Inflammatory macrophage treated with lipopolysaccharide for 4 hours (primary cell): ENCODE results near the gene DLX1.
A peak's percentile ranks its signal among the peaks of the same experiment; 100 is the strongest.
"Not testable (repeated sequence)": the region's sequence is repeated elsewhere in the genome, so short reads cannot be mapped to it uniquely, and the experiment has no call there.

ENCODE experiments used
- DNase-seq: peaks from one replicate; pipeline ENCODE4 v3.0.0-alpha.2; 2020

DLX1 gene

GRCh38 chr2:172100080-172100934, 15.0 kb downstream of the DLX1 start:
- no peak for DNase-seq

GRCh38 chr2:172100935-172101820, 15.9 kb downstream of the DLX1 start:
- no peak for DNase-seq

- no peak for DNase-seq
These were observed 16.6 kb downstream of the DLX1 start for GRCh38 chr2:172101821-172102390.

GRCh38 chr2:172102391-172103359, 17.4 kb downstream of the DLX1 start, which contains the start of gene DLX2:
TSS of gene DLX2 (minus strand) at chr2:172102900. CDS start at chr2:172102538, 362 bp downstream.
- DNase-seq: peak; percentile 79

GRCh38 chr2:172103471-172104272, 18.4 kb downstream of the DLX1 start:
- DNase-seq: peak; percentile 84

- no peak for DNase-seq
These were observed 20.3 kb downstream of the DLX1 start for GRCh38 chr2:172105471-172106107.

- peak; percentile 59 for DNase-seq
These were observed 21.0 kb downstream of the DLX1 start for GRCh38 chr2:172106108-172106961.

- DNase-seq: no peak
These were observed 22.6 kb downstream of the DLX1 start for GRCh38 chr2:172107690-172108586.

GRCh38 chr2:172108587-172108930, 23.3 kb downstream of the DLX1 start:
- no peak for DNase-seq

GRCh38 chr2:172109256-172109987, 24.1 kb downstream of the DLX1 start:
- DNase-seq: no peak

GRCh38 chr2:172109988-172110811, 24.9 kb downstream of the DLX1 start:
- DNase-seq: no peak

GRCh38 chr2:172113617-172114016, 28.3 kb downstream of the DLX1 start:
- no peak for DNase-seq

GRCh38 chr2:172114176-172114575, 28.9 kb downstream of the DLX1 start:
- DNase-seq: not testable (repeated sequence)

- no peak for DNase-seq
These were observed 29.3 kb downstream of the DLX1 start for GRCh38 chr2:172114579-172114978.

GRCh38 chr2:172116107-172116506, 30.8 kb downstream of the DLX1 start:
- DNase-seq: no peak

GRCh38 chr2:172119089-172119488, 33.8 kb downstream of the DLX1 start:
- DNase-seq: peak; percentile 55

GRCh38 chr2:172120118-172120517, 34.8 kb downstream of the DLX1 start:
- no peak for DNase-seq
